Nephron (organoid): Measurements from ENCODE around the gene TPI1.

Source experiments
- H3K27ac Mint-ChIP-seq, 3 experiments: 2 replicates each; pipeline ENCODE4 v1.8.0; 2020; ENCODE audit warnings: mixed read lengths in 3 of 3, mild to moderate bottlenecking in 2 of 3, moderate library complexity in 1 of 3
- H3K27me3 Mint-ChIP-seq: 2 replicates; pipeline ENCODE4 v1.8.0; 2021; ENCODE audit warnings: low read depth, mild to moderate bottlenecking, moderate library complexity, mixed read lengths
- H3K36me3 Mint-ChIP-seq: 2 replicates; pipeline ENCODE4 v1.8.0; 2020; ENCODE audit warnings: low read depth, mixed read lengths
- H3K4me1 Mint-ChIP-seq: 2 replicates; pipeline ENCODE4 v1.8.0; 2020; ENCODE audit warnings: mixed read lengths
- H3K4me3 Mint-ChIP-seq, 3 experiments: 2 replicates each; pipeline ENCODE4 v1.8.0; 2020; ENCODE audit warnings: mild to moderate bottlenecking in 3 of 3, mixed read lengths in 3 of 3, moderate library complexity in 2 of 3
- H3K9me3 Mint-ChIP-seq: 2 replicates; pipeline ENCODE4 v1.8.0; 2020; ENCODE audit warnings: mixed read lengths
- TF ChIP-seq, protein P1 (sequence below), 3 experiments: fragments of 200-600 bp; sonication (generic); IDR thresholded peaks; one replicate each; pipeline ENCODE4 v1.5.0; 2021; ENCODE audit warnings: antibody characterized with exemption in 3 of 3; ENCODE audit not compliant: unreplicated experiment in 3 of 3

The TPI1 gene

DNA sequence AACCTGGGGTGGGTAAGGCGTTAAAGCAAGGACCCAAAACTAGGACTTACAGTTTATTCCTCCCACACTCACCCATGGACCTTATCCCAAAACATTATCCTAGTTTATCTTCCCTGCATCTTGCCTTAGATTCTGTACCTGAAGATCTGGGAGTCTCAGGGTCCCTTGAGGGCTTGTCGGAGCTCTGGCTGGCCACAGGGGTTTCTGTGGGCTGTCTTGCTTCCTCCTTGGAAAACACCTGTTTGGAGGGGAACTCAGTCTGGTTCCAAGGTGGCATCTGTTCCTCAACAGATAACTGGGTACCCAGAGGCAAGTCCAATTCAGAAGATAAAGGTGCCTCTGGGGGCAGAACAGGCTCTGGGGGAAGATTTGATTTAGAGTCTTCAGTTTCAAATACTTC lies 17.9 kb upstream of the TPI1 start:
- peak overlapping the region; percentile 72 to 91 (median 91) for H3K4me3 Mint-ChIP-seq
- H3K36me3 Mint-ChIP-seq = peaks cover 43% of the 10 kb centered on the region
- H3K4me1 Mint-ChIP-seq = peaks cover 44% of the 10 kb centered on the region
- H3K27me3 Mint-ChIP-seq = no peaks in the 10 kb centered on the region
- TF ChIP-seq, protein P1, sequence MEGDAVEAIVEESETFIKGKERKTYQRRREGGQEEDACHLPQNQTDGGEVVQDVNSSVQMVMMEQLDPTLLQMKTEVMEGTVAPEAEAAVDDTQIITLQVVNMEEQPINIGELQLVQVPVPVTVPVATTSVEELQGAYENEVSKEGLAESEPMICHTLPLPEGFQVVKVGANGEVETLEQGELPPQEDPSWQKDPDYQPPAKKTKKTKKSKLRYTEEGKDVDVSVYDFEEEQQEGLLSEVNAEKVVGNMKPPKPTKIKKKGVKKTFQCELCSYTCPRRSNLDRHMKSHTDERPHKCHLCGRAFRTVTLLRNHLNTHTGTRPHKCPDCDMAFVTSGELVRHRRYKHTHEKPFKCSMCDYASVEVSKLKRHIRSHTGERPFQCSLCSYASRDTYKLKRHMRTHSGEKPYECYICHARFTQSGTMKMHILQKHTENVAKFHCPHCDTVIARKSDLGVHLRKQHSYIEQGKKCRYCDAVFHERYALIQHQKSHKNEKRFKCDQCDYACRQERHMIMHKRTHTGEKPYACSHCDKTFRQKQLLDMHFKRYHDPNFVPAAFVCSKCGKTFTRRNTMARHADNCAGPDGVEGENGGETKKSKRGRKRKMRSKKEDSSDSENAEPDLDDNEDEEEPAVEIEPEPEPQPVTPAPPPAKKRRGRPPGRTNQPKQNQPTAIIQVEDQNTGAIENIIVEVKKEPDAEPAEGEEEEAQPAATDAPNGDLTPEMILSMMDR (IDR thresholded peaks at IDR 0.05; ENCODE audit: unreplicated experiment in 3 of 3) = no peak
- H3K9me3 Mint-ChIP-seq = no peaks in the 10 kb centered on the region
- peak overlapping the region in 1 of 3 experiments; percentile 34 for H3K27ac Mint-ChIP-seq

DNA sequence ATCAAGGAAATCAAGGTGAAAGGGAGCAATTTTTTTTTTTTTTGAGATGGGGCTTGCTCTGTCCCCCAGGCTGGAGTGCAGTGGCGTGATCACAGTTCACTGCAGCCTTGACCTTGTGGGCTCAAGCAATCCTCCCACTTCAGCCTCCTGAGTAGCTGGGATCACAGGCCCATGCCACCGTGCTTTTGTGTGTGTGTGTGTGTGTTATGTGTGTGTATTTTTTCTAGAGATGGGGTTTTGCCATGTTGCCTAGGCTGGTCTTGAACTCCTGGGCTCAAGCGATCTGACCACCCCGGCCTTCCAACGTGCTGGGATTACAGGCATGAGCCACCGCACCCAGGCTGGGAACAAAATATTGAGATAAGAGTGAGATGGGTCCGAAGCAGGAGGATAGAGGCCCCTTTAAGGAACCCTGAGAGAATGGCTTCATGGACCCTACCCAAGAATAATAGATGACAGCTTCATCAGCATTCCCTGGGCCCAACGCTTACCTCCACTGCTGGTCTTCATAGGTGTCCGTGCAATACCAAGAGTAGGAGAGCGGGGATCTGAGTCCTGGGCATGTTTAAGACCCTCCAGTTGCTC lies 17.3 kb upstream of the TPI1 start:
- H3K27ac Mint-ChIP-seq = peak overlapping the region in 1 of 3 experiments; percentile 34
- H3K9me3 Mint-ChIP-seq = no peaks in the 10 kb centered on the region
- H3K4me3 Mint-ChIP-seq = peak overlapping the region; percentile 87 to 91 (median 91)
- peaks cover 44% of the 10 kb centered on the region for H3K4me1 Mint-ChIP-seq
- TF ChIP-seq, protein P1 (IDR thresholded peaks at IDR 0.05; ENCODE audit: unreplicated experiment in 3 of 3) = no peak
- peaks cover 36% of the 10 kb centered on the region for H3K36me3 Mint-ChIP-seq
- no peaks in the 10 kb centered on the region for H3K27me3 Mint-ChIP-seq

DNA sequence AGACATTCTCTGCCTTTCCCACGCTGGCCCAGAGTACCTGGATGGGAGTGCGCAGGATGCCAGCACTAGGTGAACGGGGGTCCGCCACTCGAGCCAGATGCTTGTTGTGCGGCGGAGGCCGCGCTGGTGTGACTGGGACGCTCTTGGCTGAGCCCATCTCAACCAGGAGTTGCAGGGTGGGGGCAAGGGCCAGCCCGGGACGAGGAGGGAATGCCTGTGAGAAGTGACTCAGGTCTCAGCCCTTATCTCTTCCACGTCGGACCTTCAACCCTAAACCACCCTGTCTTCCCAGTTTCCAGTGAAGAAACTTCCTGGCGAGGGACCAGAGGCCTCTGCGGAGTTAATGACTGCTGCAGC lies 16.6 kb upstream of the TPI1 start:
- Mint-ChIP-seq H3K36me3 (peaks cover 35% of the 10 kb centered on the region), H3K4me1 (peaks cover 44% of the 10 kb centered on the region), H3K27ac (peak overlapping the region; percentile 75 to 97 (median 96)), H3K9me3 (no peaks in the 10 kb centered on the region), H3K4me3 (peak overlapping the region; percentile 87 to 91 (median 91)), H3K27me3 (no peaks in the 10 kb centered on the region)
- TF ChIP-seq, protein P1 (IDR thresholded peaks at IDR 0.05; ENCODE audit: unreplicated experiment in 3 of 3) = no peak

DNA sequence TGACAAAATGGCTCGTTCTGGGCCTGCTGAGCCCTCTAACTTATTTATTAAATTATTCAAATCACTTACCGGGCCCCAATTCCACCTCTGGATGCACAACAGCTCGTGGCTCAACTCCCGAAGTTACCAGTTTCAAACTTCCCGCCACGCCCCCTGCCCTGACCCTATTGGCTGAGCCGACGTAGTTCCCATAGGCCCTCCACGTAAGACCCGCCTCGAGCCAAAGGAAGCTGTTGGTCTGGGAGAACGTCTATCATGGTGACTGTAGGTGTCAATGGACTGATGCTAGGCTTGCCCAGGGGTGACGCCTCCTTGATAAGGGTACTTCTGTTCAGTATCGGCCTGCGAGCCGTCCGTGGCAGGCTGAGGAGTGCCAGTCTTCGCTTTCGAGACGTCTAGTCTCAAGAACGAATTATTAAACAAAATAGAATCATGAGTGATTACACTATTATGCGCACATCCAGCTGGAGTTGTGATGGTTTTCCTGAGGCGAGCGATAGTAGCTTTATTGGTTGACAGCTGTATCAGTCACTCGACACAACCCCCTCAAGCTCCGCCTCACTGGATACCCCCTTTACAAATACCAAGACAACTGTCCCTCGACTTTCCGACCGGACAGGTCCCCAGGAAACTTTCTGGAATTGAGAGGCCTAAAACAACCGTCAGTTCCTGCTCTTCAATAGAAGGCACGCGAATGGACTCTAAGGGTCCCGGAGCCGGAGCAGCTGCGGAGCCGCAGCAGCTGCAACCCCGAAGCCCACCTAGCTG lies 16.0 kb upstream of the TPI1 start, which contains the start of gene CDCA3:
Gene CDCA3 (minus strand): TSS at position 134 of the 768 bp plus-strand sequence. CDS start 334 bp downstream, outside the sequence.
- TF ChIP-seq, protein P1 (IDR thresholded peaks at IDR 0.05; ENCODE audit: unreplicated experiment in 3 of 3) = no peak
- H3K4me3 Mint-ChIP-seq = peak within 1 kb of the TSS; percentile 87 to 91 (median 91)
- no peaks in the 10 kb centered on the region for H3K9me3 Mint-ChIP-seq
- H3K27me3 Mint-ChIP-seq = no peaks in the 10 kb centered on the region
- peak within 1 kb of the TSS; percentile 75 to 97 (median 96) for H3K27ac Mint-ChIP-seq
- peaks cover 44% of the 10 kb centered on the region for H3K4me1 Mint-ChIP-seq
- H3K36me3 Mint-ChIP-seq = peaks cover 33% of the 10 kb centered on the region

DNA sequence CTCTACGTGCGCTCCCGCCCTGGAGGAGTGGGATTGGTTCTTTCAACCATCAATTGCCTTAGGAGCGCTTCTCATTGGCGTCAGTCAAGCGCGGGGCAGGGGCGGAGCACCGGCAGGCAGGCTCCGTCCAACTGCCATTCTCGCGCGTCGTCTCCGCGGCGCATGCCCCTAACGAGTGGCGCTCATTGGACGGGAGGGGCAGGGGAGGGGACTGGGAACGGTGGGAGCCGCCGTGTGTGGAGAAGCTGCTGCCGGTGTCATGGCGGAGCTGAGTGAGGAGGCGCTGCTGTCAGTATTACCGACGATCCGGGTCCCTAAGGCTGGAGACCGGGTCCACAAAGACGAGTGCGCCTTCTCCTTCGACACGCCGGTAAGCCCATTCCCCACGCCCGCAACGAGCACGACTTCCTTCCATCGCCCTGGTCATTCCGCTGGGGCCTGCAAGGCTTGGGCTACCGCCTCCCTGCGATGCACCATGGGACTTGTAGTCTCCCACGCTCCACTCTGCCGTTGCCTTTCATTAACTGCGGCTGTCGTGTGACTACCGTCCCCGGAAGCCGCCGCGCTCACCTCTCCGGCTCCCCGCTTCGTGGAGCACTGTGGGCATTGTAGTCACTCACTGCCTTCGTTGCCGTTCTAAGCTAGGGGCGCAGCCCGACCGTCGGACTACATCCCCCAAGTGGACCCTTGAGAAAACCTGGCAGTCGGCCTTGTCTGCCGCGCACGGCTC lies 15.2 kb upstream of the TPI1 start, which contains the start of gene USP5:
Gene USP5 (plus strand): TSS at position 230 of the 730 bp plus-strand sequence. CDS start 30 bp downstream, at position 260.
- peak within 1 kb of the TSS; percentile 75 to 97 (median 96) for H3K27ac Mint-ChIP-seq
- no peaks in the 10 kb centered on the region for H3K9me3 Mint-ChIP-seq
- H3K27me3 Mint-ChIP-seq = no peaks in the 10 kb centered on the region
- TF ChIP-seq, protein P1 (IDR thresholded peaks at IDR 0.05; ENCODE audit: unreplicated experiment in 3 of 3) = no peak
- peak within 1 kb of the TSS; percentile 87 to 91 (median 91) for H3K4me3 Mint-ChIP-seq
- peaks cover 44% of the 10 kb centered on the region for H3K4me1 Mint-ChIP-seq
- peaks cover 32% of the 10 kb centered on the region for H3K36me3 Mint-ChIP-seq
